ENCODE measurements around the gene CSF1.

DNA sequence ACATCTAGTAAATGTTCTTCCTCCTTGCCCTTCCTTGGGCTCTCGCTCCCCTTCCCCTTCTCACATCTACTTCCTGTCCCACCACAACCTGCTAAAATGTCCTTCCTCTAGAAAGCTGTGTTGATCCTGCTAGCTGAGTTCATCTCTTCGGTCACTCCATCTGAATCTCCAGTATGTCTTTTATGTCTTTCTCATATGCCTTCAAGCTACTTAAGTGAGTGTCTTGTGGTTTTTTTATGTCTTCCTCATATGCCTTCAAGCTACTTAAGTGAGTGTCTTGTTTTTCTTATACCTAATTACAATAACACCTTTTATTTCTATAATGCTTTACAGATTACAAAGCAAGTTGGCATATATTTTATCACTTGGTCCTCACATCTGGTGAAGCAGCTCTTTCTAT, 33.9 kb downstream of the CSF1 start:
- TF ChIP-seq, protein P1, sequence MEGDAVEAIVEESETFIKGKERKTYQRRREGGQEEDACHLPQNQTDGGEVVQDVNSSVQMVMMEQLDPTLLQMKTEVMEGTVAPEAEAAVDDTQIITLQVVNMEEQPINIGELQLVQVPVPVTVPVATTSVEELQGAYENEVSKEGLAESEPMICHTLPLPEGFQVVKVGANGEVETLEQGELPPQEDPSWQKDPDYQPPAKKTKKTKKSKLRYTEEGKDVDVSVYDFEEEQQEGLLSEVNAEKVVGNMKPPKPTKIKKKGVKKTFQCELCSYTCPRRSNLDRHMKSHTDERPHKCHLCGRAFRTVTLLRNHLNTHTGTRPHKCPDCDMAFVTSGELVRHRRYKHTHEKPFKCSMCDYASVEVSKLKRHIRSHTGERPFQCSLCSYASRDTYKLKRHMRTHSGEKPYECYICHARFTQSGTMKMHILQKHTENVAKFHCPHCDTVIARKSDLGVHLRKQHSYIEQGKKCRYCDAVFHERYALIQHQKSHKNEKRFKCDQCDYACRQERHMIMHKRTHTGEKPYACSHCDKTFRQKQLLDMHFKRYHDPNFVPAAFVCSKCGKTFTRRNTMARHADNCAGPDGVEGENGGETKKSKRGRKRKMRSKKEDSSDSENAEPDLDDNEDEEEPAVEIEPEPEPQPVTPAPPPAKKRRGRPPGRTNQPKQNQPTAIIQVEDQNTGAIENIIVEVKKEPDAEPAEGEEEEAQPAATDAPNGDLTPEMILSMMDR (optimal IDR thresholded peaks at IDR 0.05 in 1 of 3, IDR thresholded peaks at IDR 0.05 in 1 of 3, conservative IDR thresholded peaks at IDR 0.05 in 1 of 3; ENCODE audit: extremely low read depth in 1 of 3, insufficient read depth in 2 of 3, low read length in 3 of 3), result no peak
- TF ChIP-seq EZH2 (IDR thresholded peaks at IDR 0.05; ENCODE audit: low read length), result no peak

Measured in keratinocyte (primary cell).